ACC112 (cell line): Measurements from ENCODE around the gene SFXN4.
A peak's percentile ranks its signal among the peaks of the same experiment; 100 is the strongest.
"Not testable (repeated sequence)": the region's sequence is repeated elsewhere in the genome, so short reads cannot be mapped to it uniquely, and the experiment has no call there.

Source experiments
- H2AFZ ChIP-seq: fragments of 200-600 bp; sonication (generic); one replicate; pipeline ENCODE4 v1.6.0; 2017; ENCODE audit warnings: antibody characterized with exemption, low read length; ENCODE audit not compliant: unreplicated experiment
- H3K27ac ChIP-seq: fragments of 200-600 bp; sonication (generic); 2 replicates; pipeline ENCODE4 v1.5.1; 2014; ENCODE audit warnings: low read depth, mild to moderate bottlenecking, antibody characterized with exemption, low read length, moderate library complexity
- H3K27me3 ChIP-seq: fragments of 200-600 bp; sonication (generic); 2 replicates; pipeline ENCODE4 v1.6.1; 2014; ENCODE audit warnings: mild to moderate bottlenecking, antibody characterized with exemption, low read length, moderate library complexity, mixed read lengths; ENCODE audit not compliant: insufficient read depth
- H3K36me3 ChIP-seq: fragments of 200-600 bp; sonication (generic); 2 replicates; pipeline ENCODE4 v1.6.1; 2016; ENCODE audit warnings: mild to moderate bottlenecking, antibody characterized with exemption, low read length, moderate library complexity, mixed read lengths; ENCODE audit not compliant: insufficient read depth
- H3K4me1 ChIP-seq: fragments of 200-600 bp; sonication (generic); one replicate; pipeline ENCODE4 v1.6.1; 2016; ENCODE audit warnings: low read length, mixed read lengths; ENCODE audit not compliant: insufficient read depth, unreplicated experiment, control insufficient read depth
- H3K4me3 ChIP-seq: fragments of 200-600 bp; sonication (generic); 2 replicates; pipeline ENCODE4 v1.5.1; 2014; ENCODE audit warnings: mild to moderate bottlenecking, low read depth, low read length
- H3K79me2 ChIP-seq: fragments of 200-600 bp; sonication (generic); one replicate; pipeline ENCODE4 v1.6.0; 2016; ENCODE audit warnings: low read length; ENCODE audit not compliant: control insufficient read depth, unreplicated experiment, insufficient read depth

Gene SFXN4

DNA sequence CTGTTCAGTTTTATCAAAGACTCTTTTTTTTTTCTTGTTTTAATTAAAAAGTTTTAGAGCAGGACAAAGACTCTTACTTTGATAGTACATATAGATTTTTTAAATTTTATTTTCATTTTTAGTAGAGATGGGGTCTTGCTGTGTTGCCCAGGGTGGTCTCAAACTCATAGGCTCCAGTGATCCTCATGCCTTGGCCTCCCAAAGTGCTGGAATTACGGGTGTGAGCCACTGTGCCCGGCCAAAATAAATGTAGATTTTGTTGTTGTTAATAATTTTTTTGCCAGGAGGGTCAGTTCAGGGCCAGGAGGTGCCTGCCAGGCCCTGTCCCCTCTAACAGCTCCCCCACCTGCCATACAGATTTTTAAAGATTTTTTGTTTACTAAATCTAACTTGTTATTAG is 44.6 kb downstream of the SFXN4 start:
- peaks cover 12% of the 10 kb centered on the region for H3K36me3 ChIP-seq
- no peak overlapping the region for H3K4me3 ChIP-seq
- peaks cover 5% of the 10 kb centered on the region for H3K4me1 ChIP-seq
- H3K27ac ChIP-seq: peak overlapping the region; percentile 41
- no peaks in the 10 kb centered on the region for H3K27me3 ChIP-seq
- H2AFZ ChIP-seq: no peak overlapping the region
- H3K79me2 ChIP-seq: peaks cover 3% of the 10 kb centered on the region

DNA sequence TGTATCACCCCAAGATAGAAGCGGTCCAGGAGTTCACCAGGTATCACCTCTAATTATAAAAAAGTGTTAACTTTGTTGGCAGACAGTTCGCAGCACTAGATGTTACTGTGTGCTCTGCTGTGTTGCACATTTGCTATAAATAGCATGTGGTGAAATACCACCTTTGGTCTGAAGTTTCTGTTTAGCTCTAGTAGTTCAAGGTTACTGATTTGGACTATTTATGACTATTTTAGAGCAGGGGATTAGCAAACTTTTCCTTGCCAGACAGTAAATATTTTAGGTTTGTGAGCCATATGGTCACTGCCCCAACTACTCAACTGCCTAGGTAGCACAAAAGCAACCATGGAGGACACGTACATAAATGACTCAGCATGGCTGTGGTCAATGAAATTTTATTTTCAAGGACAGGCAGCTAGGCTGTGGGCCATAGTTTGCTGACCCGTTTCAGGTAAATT is 45.1 kb downstream of the SFXN4 start:
- Histone ChIP-seq H3K79me2 (peaks cover 3% of the 10 kb centered on the region), H3K36me3 (peaks cover 11% of the 10 kb centered on the region), H3K4me1 (peaks cover 5% of the 10 kb centered on the region), H3K4me3 (no peak overlapping the region), H3K27me3 (no peaks in the 10 kb centered on the region), H2AFZ (no peak overlapping the region), H3K27ac (peak overlapping the region; percentile 41)

DNA sequence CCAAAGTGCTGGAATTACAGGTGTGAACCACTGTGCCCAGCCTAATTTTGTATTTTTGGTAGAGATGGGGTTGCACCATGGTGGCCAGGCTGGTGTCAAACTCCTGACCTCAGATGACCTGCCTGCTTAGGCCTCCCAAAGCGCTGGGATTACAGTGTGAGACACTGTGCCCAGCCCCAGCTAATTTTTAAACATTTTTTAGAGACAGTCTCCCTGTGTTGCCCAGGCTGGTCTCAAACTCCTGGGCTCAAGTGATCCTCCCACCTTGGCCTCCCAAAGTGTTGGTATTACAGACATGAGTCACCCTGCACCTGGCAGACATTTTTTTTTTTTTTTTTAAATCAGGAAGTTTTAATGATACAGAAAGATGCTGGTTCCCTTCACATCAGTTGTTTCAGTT is 46.1 kb downstream of the SFXN4 start:
- peaks cover 7% of the 10 kb centered on the region for H3K4me1 ChIP-seq
- peaks cover 3% of the 10 kb centered on the region for H3K79me2 ChIP-seq
- peaks cover 11% of the 10 kb centered on the region for H3K36me3 ChIP-seq
- no peak overlapping the region for H3K4me3 ChIP-seq
- H2AFZ ChIP-seq: no peak overlapping the region
- H3K27ac ChIP-seq: no peak overlapping the region
- no peaks in the 10 kb centered on the region for H3K27me3 ChIP-seq

DNA sequence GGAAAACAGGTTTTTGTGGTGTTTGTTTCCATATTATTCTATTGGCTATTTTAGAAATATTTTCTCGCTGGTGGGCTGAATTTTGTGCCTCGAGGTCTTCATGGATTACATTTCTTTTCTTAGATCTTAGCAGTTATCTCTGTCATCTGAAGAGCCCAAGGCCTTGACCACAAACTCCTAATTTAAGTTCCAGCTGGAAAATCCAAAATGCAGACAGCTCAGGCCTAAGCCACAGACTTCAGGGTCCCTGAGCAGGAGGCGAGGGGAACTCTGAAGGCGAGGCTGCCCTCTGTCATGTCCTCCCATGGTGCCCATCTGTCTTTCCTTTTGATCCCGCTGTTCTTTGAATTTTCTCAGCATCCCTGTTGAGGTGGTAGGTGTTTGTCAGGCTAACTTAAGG is 47.3 kb downstream of the SFXN4 start:
- H3K36me3 ChIP-seq: peaks cover 11% of the 10 kb centered on the region
- no peaks in the 10 kb centered on the region for H3K27me3 ChIP-seq
- no peak overlapping the region for H3K4me3 ChIP-seq
- no peak overlapping the region for H3K27ac ChIP-seq
- peaks cover 17% of the 10 kb centered on the region for H3K4me1 ChIP-seq
- peaks cover 3% of the 10 kb centered on the region for H3K79me2 ChIP-seq
- no peak overlapping the region for H2AFZ ChIP-seq

DNA sequence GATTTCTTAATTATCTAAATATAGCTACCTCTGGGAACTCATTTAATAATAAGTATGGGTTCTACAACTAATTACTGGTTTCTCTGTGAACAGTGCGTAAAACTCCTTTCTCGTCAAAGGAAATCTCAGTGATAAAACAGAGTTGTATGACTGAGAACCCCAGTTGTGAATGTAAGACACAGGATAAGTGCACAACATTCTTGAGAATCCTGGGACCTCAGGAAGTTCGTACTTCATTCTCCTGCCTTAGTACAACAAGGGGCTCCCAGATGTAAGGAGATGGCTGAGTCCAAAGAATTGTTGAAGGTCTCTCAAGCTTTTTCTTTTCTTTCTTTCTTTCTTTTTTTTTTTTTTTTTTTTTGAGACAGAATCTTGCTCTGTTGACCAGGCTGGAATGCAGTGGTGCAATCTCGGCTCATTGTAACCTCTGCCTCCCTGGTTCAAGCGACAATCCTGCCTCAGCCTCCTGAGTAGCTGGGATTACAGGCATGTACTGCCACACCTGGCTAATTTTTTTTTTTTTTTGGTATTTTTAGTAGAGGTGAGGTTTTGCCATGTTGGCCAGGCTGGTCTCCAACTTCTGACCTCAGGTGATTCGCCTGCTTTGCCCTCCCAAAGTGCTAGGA is 49.1 kb downstream of the SFXN4 start:
- peaks cover 3% of the 10 kb centered on the region for H3K79me2 ChIP-seq
- no peak overlapping the region for H3K4me3 ChIP-seq
- H3K36me3 ChIP-seq: peaks cover 16% of the 10 kb centered on the region
- H3K27me3 ChIP-seq: no peaks in the 10 kb centered on the region
- H3K27ac ChIP-seq: no peak overlapping the region
- H2AFZ ChIP-seq: no peak overlapping the region
- peaks cover 31% of the 10 kb centered on the region for H3K4me1 ChIP-seq

DNA sequence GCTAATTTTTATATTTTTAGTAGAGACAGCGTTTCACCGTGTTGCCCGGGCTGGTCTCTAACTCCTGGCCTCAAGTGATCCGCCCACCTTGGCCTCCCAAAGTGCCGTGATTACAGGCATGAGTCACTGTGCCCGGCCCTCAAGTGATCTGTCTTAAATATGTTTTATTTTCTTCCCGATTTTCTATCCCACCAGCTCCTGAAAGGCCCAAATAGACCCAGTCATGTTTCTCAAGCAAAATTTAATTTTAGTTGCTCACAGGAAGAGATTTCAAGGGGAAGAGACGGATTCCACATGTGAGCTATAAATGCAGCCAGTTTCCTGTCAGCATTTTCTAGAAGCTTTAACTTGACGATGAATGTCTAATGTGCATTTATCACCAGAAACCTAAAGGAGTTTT is 49.6 kb downstream of the SFXN4 start:
- H3K27me3 ChIP-seq: no peaks in the 10 kb centered on the region
- peaks cover 33% of the 10 kb centered on the region for H3K4me1 ChIP-seq
- H3K4me3 ChIP-seq: no peak overlapping the region
- H3K36me3 ChIP-seq: peaks cover 16% of the 10 kb centered on the region
- no peak overlapping the region for H3K27ac ChIP-seq
- no peak overlapping the region for H2AFZ ChIP-seq
- peaks cover 3% of the 10 kb centered on the region for H3K79me2 ChIP-seq

DNA sequence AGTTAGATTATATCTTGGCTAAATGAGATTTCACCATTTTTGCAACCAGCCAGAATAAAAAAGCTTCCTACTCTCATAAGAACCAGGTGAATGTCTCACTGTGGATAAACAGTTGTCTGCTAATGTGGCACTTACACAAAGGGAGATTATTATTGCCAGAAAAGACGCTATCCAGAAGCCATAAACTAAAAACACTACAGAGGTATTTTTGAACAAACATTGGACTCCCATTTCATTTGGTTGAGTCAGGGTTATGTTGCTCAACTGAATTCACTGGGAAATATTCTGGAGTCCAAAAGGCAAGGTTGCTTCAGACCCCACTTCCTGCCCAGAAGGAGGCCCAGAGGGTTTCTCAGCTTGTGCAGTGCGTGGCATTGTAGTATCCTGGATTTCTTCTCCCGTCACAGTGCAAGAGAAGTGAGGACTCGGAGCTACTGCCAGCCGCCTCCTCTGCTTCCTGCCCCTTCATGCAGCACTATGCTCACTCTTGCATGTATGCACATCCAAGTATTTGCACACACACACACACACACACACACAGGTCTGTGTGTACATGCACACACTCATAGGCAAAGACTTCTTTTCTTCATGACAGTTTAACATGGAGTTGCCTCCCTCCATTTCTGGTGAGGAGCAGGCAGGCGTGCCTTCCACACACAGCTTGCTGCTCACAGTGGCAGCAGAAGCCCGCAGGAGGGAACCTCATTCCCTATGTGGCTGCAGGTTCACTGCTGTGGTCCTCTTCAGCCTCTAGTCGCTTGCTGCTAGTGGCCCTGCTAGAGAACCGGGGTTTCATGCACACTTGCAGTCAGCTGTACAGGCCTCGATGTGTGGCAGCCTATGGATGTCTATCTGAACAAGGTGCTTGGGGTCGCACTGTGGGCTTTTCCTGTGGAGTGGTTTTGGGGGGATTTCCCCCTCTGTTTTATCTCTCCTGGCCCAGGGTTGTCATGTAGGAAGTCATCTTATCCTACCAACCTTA is 51.5 kb downstream of the SFXN4 start:
- peak overlapping the region; percentile 19; the same call in 1 of the 2 replicates for H3K4me3 ChIP-seq
- peaks cover 18% of the 10 kb centered on the region for H3K36me3 ChIP-seq
- H3K27ac ChIP-seq: peak overlapping the region; percentile 91

DNA sequence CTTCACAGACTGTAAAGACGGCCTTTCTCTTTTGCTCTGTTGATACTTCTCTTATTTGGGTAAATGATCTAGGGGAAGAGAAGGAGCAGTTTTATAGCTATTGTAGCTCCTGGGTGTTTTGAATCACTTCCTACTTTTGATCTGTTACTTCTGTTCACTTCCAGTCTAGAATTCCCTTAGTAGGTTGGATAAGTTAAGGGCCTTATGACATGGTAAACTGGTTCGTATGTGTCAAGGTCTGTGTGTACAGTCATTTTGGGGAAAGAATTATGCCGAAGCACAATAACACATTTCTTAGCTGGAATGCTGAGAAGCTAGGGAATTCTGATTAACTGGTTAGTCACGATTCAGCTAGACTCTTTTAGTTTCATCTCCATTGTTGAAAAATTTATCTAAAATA is 53.5 kb downstream of the SFXN4 start:
- Histone ChIP-seq H2AFZ (peak overlapping the region; percentile 86), H3K27ac (peak overlapping the region; percentile 91), H3K27me3 (no peaks in the 10 kb centered on the region), H3K4me1 (peaks cover 27% of the 10 kb centered on the region), H3K4me3 (peak overlapping the region; percentile 39; the same call in 1 of the 2 replicates), H3K79me2 (no peaks in the 10 kb centered on the region), H3K36me3 (peaks cover 13% of the 10 kb centered on the region)

More for the DNA sequence above, 51.5 kb downstream of the SFXN4 start:
- H3K4me1 ChIP-seq: peaks cover 27% of the 10 kb centered on the region
- H3K79me2 ChIP-seq: peaks cover 3% of the 10 kb centered on the region
- H3K27me3 ChIP-seq: no peaks in the 10 kb centered on the region
- H2AFZ ChIP-seq: no peak overlapping the region

DNA sequence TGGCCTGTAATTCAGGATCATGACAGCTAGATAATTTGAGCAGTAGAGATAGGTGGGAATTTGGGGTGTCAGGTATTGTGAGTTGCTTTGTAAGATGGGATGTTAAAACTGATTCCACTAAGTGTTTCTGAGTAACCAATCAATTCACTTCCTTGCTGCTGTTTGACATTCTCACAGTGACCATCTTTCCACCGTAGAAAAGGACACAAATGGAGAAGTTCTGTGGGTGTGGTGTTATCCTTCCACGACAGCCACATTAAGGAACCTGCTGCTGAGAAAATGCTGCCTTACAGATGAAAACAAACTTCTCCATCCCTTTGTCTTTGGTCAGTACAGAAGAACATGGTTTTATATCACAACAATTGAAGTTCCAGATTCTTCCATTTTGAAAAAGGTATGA is 57.7 kb downstream of the SFXN4 start:
- H3K27ac ChIP-seq, H3K27me3 ChIP-seq, H2AFZ ChIP-seq, H3K36me3 ChIP-seq, H3K4me3 ChIP-seq: not testable (repeated sequence)
- Histone ChIP-seq H3K4me1 (peaks cover 20% of the 10 kb centered on the region), H3K79me2 (peaks cover 20% of the 10 kb centered on the region)

DNA sequence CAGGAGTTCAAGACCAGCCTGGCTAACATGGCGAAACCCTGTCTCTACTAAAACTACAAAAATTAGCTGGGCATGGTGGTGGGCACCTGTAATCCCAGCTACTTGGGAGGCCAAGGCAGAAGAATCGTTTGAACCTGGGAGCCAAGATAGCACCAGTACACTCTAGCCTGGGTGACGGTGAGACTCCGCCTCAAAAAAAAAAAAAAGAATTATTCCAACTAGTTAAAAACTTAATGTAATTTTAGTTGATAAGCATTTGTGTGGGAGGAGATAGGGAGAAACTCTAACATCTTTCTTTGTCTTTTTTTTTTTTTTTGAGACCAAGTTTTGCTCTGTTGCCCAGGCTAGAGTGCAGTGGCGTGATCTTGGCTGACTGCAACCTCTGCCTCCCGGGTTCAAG is 58.4 kb downstream of the SFXN4 start:
- not testable (repeated sequence) for H3K27ac ChIP-seq, H3K4me3 ChIP-seq, H2AFZ ChIP-seq, H3K27me3 ChIP-seq, H3K36me3 ChIP-seq
- Histone ChIP-seq H3K79me2 (peaks cover 20% of the 10 kb centered on the region), H3K4me1 (peaks cover 16% of the 10 kb centered on the region)
